HG02763 (cell line): ENCODE data around the gene CLEC4G.
"Not testable (repeated sequence)": the region's sequence is repeated elsewhere in the genome, so short reads cannot be mapped to it uniquely, and the experiment has no call there.

Experiments
- ATAC-seq: cut with Tn5 transposase; IDR thresholded peaks from one replicate; pipeline ENCODE4 v1.9.1; 2021; ENCODE audit warnings: mild to moderate bottlenecking, moderate library complexity; ENCODE audit not compliant: unreplicated experiment

Gene CLEC4G

GRCh38 chr19:7732045-7732444, at the start of gene CLEC4G:
Gene CLEC4G, minus strand, starts transcription at chr19:7732110. Its CDS starts 8 bp downstream, at chr19:7732102.
- ATAC-seq, result no peak

GRCh38 chr19:7781157-7781556, 49.2 kb upstream of the CLEC4G start:
- ATAC-seq, result no peak

GRCh38 chr19:7779631-7780486, 47.9 kb upstream of the CLEC4G start:
- ATAC-seq, result no peak

- no peak for ATAC-seq
Measured at GRCh38 chr19:7778081-7778480, 46.2 kb upstream of the CLEC4G start.

- no peak for ATAC-seq
Measured at GRCh38 chr19:7775761-7776160, 43.9 kb upstream of the CLEC4G start.

GRCh38 chr19:7773841-7774240, 41.9 kb upstream of the CLEC4G start:
- no peak for ATAC-seq

- ATAC-seq, result no peak
Measured at GRCh38 chr19:7772752-7773291, 40.9 kb upstream of the CLEC4G start.

GRCh38 chr19:7771072-7771471, 39.2 kb upstream of the CLEC4G start:
- no peak for ATAC-seq

- no peak for ATAC-seq
Measured at GRCh38 chr19:7769171-7769570, 37.3 kb upstream of the CLEC4G start.

GRCh38 chr19:7767487-7767886, 35.6 kb upstream of the CLEC4G start:
- ATAC-seq, result no peak

- ATAC-seq, result no peak
Measured at GRCh38 chr19:7766535-7766934, 34.6 kb upstream of the CLEC4G start.

GRCh38 chr19:7765043-7765442, 33.1 kb upstream of the CLEC4G start:
- not testable (repeated sequence) for ATAC-seq

- not testable (repeated sequence) for ATAC-seq
Measured at GRCh38 chr19:7764157-7764556, 32.2 kb upstream of the CLEC4G start.

- ATAC-seq, result no peak
Measured at GRCh38 chr19:7763696-7764095, 31.8 kb upstream of the CLEC4G start.

GRCh38 chr19:7762719-7763293, 30.9 kb upstream of the CLEC4G start, which contains the start of gene CLEC4M:
Gene CLEC4M, plus strand, starts transcription at chr19:7763243. Its CDS starts 24 bp downstream, at chr19:7763267.
- no peak for ATAC-seq

GRCh38 chr19:7759156-7759555, 27.2 kb upstream of the CLEC4G start:
- no peak for ATAC-seq

- no peak for ATAC-seq
Measured at GRCh38 chr19:7757358-7757757, 25.4 kb upstream of the CLEC4G start.

GRCh38 chr19:7756258-7756657, 24.3 kb upstream of the CLEC4G start:
- no peak for ATAC-seq

- no peak for ATAC-seq
Measured at GRCh38 chr19:7751157-7751783, 19.4 kb upstream of the CLEC4G start.

- ATAC-seq, result no peak
Measured at GRCh38 chr19:7748756-7749155, 16.8 kb upstream of the CLEC4G start.

GRCh38 chr19:7748171-7748570, 16.3 kb upstream of the CLEC4G start:
- ATAC-seq, result no peak
